Measurements from ENCODE around the gene IFIT2.
"Not testable (repeated sequence)": the region's sequence is repeated elsewhere in the genome, so short reads cannot be mapped to it uniquely, and the experiment has no call there.

The IFIT2 gene

GRCh38 chr10:89309156-89310055 lies 7.6 kb downstream of the IFIT2 start:
- no peak for DNase-seq

DNA sequence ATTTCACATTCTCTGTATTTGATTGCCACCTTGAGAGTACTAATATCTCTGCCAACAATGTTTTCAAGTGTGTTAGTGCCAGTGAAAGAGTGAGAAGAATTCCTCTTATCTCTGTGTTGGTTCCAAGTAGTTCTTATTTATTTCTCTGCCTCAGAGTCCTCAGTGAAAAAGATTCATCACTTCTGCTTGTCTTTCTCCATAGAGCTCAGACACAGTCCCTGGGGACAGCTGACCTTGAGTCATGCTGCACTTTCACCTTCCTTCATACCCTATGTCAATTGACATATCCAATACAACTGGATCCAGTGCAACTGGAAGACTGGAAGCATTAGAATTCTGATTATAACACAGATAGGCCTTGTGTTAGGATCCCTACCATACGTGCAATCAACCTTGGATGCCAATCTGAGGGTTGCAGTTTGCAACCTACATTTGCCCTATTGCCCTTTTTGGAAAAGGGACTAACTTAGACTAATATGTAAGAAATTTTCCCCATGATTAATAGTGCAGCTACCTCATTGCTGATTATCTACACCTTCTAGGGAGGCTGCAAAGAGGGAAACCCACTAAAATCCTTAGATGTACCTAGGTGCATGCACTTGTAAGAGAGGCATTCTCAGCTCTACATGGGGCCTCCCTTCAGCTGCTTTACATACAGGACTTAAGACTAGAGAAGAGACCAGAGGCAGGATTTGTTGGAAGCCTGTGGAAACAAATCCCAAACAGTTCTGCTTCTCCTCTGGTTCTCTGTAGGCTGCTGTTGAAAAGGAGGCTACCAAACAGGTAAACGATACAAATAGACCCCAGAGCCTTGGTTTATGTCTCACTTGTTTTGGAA lies 8.4 kb downstream of the IFIT2 start:
- no peak for DNase-seq

DNA sequence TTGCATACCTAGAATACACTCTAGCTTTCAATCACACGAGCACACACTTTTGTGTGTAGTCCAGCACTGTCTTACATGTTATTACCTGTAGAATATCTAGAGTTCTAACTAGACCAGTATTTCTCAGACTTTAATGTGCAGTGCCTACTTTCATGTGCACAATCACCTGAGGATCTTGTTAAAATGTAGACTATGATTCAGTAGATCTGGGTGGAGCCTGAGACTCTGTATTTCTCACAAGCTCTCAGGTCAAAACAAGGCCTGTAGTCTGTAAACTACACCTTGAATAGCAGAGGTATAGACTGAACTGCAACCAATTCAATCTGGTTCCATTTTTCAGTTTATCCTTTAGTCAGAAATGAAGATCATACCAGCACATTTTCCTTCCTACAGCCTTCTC lies 11.1 kb downstream of the IFIT2 start:
- no peak for DNase-seq

DNA sequence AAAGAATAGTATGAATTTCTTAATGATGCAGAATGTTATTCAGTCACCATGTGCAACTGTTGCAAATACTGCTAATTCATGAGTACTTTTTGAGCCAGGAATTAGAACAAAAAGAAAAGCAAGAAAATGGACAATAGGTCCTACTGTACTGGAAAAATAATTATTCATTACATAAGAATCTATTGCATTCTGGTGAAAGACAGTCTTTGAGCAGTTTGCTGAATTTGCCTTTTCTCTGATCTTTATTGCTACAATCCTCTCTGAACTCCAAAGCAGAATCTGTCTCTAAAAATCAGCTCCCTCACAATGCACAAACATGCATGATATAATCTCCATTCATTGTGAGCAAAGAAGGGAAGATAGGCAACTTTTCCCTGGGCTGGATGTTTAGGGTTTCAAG lies 12.8 kb downstream of the IFIT2 start:
- no peak for DNase-seq

- DNase-seq: not testable (repeated sequence)
These were observed 16.2 kb downstream of the IFIT2 start for GRCh38 chr10:89318047-89318446.

GRCh38 chr10:89325081-89325480 lies 23.2 kb downstream of the IFIT2 start:
- not testable (repeated sequence) for DNase-seq

DNA sequence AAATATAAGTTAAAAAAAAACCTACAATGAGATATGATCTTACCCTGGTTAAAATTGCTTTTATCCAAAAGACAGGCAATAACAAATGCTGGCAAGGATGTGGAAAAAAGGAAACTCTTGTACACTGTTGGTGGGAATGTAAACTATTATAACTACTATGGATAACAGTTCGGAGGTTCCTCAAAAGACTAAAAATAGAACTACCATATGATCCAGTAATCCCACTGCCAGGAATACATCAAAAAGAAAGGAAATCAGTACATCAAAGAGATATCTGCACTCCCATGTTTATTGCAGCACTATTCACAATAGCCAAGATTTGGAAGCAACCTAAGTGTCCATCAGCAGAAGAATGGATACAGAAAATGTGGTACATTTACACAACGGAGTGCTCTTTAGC lies 24.0 kb downstream of the IFIT2 start:
- DNase-seq: not testable (repeated sequence)

DNA sequence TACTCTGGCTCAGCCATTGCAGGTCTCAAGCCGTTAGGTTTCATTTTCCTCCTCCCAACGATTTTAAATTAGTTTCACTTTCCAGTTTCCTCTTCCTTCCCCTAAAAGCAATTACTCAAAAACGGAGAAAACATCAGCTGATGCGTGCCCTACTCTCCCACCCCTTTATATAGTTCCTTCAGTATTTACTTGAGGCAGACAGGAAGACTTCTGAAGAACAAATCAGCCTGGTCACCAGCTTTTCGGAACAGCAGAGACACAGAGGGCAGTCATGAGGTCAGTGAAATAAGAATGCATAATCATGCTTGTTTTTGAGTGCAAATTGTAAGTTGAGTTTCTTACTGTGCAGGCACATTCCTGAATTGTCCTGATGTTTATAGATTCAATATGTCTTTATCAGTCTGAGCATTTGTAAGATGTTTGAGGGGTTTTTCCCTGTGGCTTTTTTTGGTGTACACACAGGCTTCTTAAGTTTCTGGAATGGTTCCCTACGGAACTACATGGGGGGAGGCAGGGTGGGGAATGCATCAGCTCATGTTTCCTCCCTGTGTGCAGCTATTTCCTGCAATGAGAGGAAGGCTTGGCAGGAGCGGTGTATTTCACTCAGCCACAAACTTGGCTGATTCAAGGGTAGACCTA lies 26.1 kb downstream of the IFIT2 start, which contains the start of gene IFIT3:
IFIT3 (plus strand) TSS at position 195 of the 639 bp plus-strand sequence; CDS start at position 272, 77 bp downstream.
- no peak for DNase-seq

GRCh38 chr10:89329151-89329550 lies 27.3 kb downstream of the IFIT2 start:
- DNase-seq: no peak

GRCh38 chr10:89330014-89330413 lies 28.2 kb downstream of the IFIT2 start:
- not testable (repeated sequence) for DNase-seq

GRCh38 chr10:89330537-89331212 lies 28.8 kb downstream of the IFIT2 start:
- DNase-seq: no peak

GRCh38 chr10:89331487-89332122 lies 29.8 kb downstream of the IFIT2 start:
- not testable (repeated sequence) for DNase-seq

- no peak for DNase-seq
These were observed 30.3 kb downstream of the IFIT2 start for GRCh38 chr10:89332123-89332633.

- DNase-seq: no peak
These were observed 33.4 kb downstream of the IFIT2 start for GRCh38 chr10:89335226-89335625.

- no peak for DNase-seq
These were observed 34.4 kb downstream of the IFIT2 start for GRCh38 chr10:89336241-89336640.

GRCh38 chr10:89337484-89337883 lies 35.6 kb downstream of the IFIT2 start:
- DNase-seq: no peak

- DNase-seq: no peak
These were observed 36.9 kb downstream of the IFIT2 start for GRCh38 chr10:89338713-89339112.

GRCh38 chr10:89339875-89340274 lies 38.0 kb downstream of the IFIT2 start:
- DNase-seq: no peak

DNA sequence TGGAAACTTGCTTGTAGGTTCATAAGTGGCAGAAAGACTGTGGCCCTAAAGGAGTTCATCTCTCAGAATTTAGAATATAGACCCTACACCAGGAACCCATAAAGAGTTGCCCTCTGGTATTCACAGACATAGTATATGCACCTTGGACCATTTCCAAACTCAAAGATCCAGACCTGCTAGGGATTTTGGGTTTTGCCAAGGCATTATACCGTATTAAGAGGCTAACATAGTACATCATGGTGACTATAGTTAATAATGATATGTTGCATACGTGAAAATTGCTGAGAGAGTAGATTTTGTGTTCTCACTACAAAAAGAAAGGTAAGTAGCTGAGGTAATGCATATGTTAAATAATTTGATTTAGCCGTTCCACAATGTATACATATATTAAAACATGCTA lies 39.8 kb downstream of the IFIT2 start:
- DNase-seq: no peak

DNA sequence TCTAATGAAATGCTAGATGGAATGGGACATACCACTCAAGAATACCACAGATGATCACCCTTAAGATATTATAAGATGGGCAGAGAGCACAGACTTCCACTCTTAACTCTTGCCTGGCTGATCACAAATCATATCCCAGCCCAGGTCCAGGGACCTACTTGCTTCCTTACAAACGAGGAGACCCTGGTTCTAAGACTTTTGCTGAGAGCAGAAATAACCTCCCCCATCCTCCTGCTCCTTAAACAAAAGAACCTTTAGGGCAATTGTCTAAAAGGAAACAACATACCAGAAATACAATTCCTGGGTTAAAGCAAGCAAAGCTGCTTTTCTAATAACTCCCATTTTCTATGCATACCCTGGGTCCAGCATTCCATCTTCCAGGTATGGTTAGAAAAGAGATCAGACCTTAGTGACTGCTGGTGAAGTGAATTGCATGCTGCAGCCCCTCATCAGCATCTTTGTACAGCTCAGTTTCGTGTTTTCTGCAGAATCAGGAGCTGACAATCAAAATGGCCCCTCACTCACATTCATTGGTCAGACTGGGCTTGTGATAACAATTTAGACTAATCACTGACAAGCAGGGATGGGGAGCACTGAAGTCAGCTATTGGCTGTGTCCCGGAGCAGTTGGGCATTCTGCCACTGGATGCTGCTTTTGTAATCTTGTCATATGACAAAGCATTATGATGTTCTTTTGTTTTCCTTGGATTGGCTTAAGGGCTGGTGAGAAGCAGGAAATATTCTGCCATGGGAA lies 40.5 kb downstream of the IFIT2 start:
- DNase-seq: no peak

Measured in activated T-cell treated with anti-CD3 and anti-CD28 coated beads for 4 hours (primary cell).